Osteocyte (in vitro differentiated cells): ENCODE measurements around the gene KPTN. TPM values are rescaled to one million over a fixed set of nuclear protein-coding genes. Genes with fewer than 3 reads are reported as not detected.

Source experiments
- DNase-seq: peaks from one replicate; pipeline ENCODE4 v3.0.0; 2021; ENCODE audit warnings: mixed read lengths; ENCODE audit not compliant: unreplicated experiment; ENCODE audit errors: extremely low spot score
- H3K27ac Mint-ChIP-seq: one replicate; pipeline ENCODE4 v1.8.0; 2021; ENCODE audit warnings: mild to moderate bottlenecking, mixed read lengths; ENCODE audit not compliant: unreplicated experiment
- H3K27me3 Mint-ChIP-seq: one replicate; pipeline ENCODE4 v1.8.0; 2021; ENCODE audit warnings: mixed read lengths; ENCODE audit not compliant: unreplicated experiment
- H3K36me3 Mint-ChIP-seq: one replicate; pipeline ENCODE4 v1.8.0; 2021; ENCODE audit warnings: mixed read lengths; ENCODE audit not compliant: unreplicated experiment
- H3K4me1 Mint-ChIP-seq: one replicate; pipeline ENCODE4 v1.8.0; 2021; ENCODE audit warnings: mixed read lengths; ENCODE audit not compliant: unreplicated experiment
- H3K4me3 Mint-ChIP-seq: one replicate; pipeline ENCODE4 v1.8.0; 2021; ENCODE audit warnings: mild to moderate bottlenecking, moderate library complexity, mixed read lengths; ENCODE audit not compliant: unreplicated experiment
- H3K9me3 Mint-ChIP-seq: one replicate; pipeline ENCODE4 v1.8.0; 2021; ENCODE audit warnings: mixed read lengths; ENCODE audit not compliant: unreplicated experiment
- total RNA-seq: library from RNA; stranded (reverse); gene quantifications from 2 replicates; pipeline ENCODE4 v1.2.1, GENCODE V29; 2021
- TF ChIP-seq, protein P1 (sequence below): fragments of 200-600 bp; sonication (generic); IDR thresholded peaks from 2 replicates; pipeline ENCODE4 v1.5.0; 2021; ENCODE audit warnings: antibody characterized with exemption, mild to moderate bottlenecking, moderate library complexity

Gene KPTN
- total RNA-seq, 1 donor from 2014 or later, result 14.5 TPM

DNA sequence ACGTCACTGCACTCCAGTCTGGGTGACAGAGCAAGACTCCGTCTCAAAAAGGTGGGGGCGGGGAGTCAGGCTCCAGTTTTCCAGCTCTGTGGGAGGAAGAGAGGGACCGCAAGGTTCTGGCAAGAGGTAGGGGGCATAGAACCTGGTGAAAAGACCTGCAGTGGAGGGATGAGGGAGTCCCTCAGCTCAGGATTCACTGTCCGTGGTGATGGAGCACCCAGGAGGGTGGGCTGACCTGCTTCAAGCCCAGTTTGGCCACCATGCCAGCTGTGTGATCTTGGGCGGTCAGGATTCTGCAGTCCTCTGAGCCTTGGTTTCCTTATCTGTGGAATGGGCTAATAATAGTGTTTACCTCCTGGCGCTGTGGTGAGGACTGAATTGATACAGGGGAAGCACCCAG, 33.5 kb downstream of the KPTN start:
- H3K4me1 Mint-ChIP-seq, result peaks cover 15% of the 10 kb centered on the region
- TF ChIP-seq, protein P1, sequence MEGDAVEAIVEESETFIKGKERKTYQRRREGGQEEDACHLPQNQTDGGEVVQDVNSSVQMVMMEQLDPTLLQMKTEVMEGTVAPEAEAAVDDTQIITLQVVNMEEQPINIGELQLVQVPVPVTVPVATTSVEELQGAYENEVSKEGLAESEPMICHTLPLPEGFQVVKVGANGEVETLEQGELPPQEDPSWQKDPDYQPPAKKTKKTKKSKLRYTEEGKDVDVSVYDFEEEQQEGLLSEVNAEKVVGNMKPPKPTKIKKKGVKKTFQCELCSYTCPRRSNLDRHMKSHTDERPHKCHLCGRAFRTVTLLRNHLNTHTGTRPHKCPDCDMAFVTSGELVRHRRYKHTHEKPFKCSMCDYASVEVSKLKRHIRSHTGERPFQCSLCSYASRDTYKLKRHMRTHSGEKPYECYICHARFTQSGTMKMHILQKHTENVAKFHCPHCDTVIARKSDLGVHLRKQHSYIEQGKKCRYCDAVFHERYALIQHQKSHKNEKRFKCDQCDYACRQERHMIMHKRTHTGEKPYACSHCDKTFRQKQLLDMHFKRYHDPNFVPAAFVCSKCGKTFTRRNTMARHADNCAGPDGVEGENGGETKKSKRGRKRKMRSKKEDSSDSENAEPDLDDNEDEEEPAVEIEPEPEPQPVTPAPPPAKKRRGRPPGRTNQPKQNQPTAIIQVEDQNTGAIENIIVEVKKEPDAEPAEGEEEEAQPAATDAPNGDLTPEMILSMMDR, result no peak
- peaks cover 4% of the 10 kb centered on the region for H3K9me3 Mint-ChIP-seq
- H3K27me3 Mint-ChIP-seq, result peaks cover 59% of the 10 kb centered on the region
- DNase-seq, result no peak
- no peak overlapping the region for H3K4me3 Mint-ChIP-seq
- H3K27ac Mint-ChIP-seq, result no peak overlapping the region
- no peaks in the 10 kb centered on the region for H3K36me3 Mint-ChIP-seq

GRCh38 chr19:47448360-47448727, 35.7 kb downstream of the KPTN start:
- Mint-ChIP-seq H3K4me1 (peaks cover 17% of the 10 kb centered on the region), H3K27ac (no peak overlapping the region), H3K27me3 (peaks cover 68% of the 10 kb centered on the region), H3K9me3 (no peaks in the 10 kb centered on the region), H3K36me3 (no peaks in the 10 kb centered on the region), H3K4me3 (peak overlapping the region; percentile 35)
- TF ChIP-seq, protein P1, result no peak
- DNase-seq, result no peak

DNA sequence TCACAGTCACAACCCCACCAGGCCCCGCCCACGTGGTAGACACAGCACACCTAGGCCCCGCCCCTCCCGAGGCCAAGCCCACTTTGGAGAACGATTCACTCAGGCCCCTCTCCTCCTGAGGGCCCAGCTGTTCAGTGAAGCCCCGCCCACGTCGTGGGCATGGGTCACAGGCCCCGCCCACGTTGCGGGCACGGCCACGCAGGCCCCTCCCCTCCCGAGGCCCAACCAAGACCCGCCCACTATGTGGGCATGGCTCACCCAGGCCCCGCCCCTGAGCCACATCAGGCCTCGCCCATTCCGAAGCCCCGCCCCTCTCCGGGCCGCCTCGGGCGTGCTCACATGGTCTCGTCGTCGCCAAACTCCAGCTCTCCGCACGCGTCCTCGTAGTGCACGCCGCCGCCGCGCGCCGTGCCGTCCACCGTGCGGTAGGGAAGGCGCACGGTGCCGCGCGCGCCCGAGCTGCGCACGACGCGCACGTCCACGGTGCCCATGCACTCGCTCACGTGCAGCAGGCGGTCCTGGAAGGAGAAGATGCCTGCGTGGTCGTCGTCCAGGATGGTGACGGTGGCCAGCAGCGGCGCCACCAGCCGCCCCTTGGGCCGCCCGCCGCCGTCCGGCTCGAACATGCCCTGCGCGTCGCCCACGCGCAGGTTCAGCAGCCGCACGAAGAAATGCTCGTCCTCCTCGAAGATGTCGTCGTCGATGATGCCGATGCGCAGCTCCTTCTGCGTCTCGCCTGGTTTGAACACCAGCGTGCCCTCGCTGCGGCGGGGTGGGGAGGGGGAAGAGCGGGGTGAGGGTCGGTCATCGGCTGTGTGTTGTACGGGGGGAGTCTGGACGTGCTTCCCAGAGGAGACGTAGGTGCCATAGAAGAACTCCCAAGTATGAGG, 36.3 kb downstream of the KPTN start:
- Mint-ChIP-seq H3K4me1 (peaks cover 17% of the 10 kb centered on the region), H3K4me3 (peak overlapping the region; percentile 41), H3K36me3 (no peaks in the 10 kb centered on the region), H3K27ac (no peak overlapping the region), H3K27me3 (peaks cover 74% of the 10 kb centered on the region), H3K9me3 (no peaks in the 10 kb centered on the region)
- no peak for DNase-seq
- TF ChIP-seq, protein P1, result no peak

GRCh38 chr19:47446534-47447469, 37.2 kb downstream of the KPTN start:
- Mint-ChIP-seq H3K36me3 (no peaks in the 10 kb centered on the region), H3K9me3 (no peaks in the 10 kb centered on the region), H3K27me3 (peaks cover 80% of the 10 kb centered on the region), H3K27ac (no peak overlapping the region), H3K4me3 (peak overlapping the region; percentile 41), H3K4me1 (peaks cover 17% of the 10 kb centered on the region)
- DNase-seq, result no peak
- TF ChIP-seq, protein P1, result no peak
